Mesothelial cell of epicardium (in vitro differentiated cells): ENCODE data around the gene HLA-DQA1. TPM values are rescaled to one million over a fixed set of nuclear protein-coding genes. Genes with fewer than 3 reads are reported as not detected.

Experiments used
- DNase-seq, 2 experiments: peaks; one replicate each; pipeline ENCODE4 v3.0.0; 2021; ENCODE audit warnings: low spot score in 2 of 2; ENCODE audit not compliant: unreplicated experiment in 2 of 2
- H3K27ac Mint-ChIP-seq: 2 replicates; pipeline ENCODE4 v1.8.0; 2021; ENCODE audit warnings: mixed read lengths
- H3K27me3 Mint-ChIP-seq: 2 replicates; pipeline ENCODE4 v1.8.0; 2021; ENCODE audit warnings: low read depth, mixed read lengths
- H3K36me3 Mint-ChIP-seq: 2 replicates; pipeline ENCODE4 v1.8.0; 2021; ENCODE audit warnings: mixed read lengths
- H3K4me1 Mint-ChIP-seq: 2 replicates; pipeline ENCODE4 v1.8.0; 2021; ENCODE audit warnings: mixed read lengths
- H3K4me3 Mint-ChIP-seq: 2 replicates; pipeline ENCODE4 v1.8.0; 2021; ENCODE audit warnings: mild to moderate bottlenecking, moderate library complexity, mixed read lengths
- H3K9me3 Mint-ChIP-seq: 2 replicates; pipeline ENCODE4 v1.8.0; 2021; ENCODE audit warnings: mixed read lengths
- total RNA-seq: library from RNA; stranded (reverse); gene quantifications from 3 replicates; pipeline ENCODE4 v1.2.1, GENCODE V29; 2021
- TF ChIP-seq, protein P1 (sequence below): fragments of 200-600 bp; sonication (generic); IDR thresholded peaks from one replicate; pipeline ENCODE4 v1.5.0; 2021; ENCODE audit warnings: antibody characterized with exemption; ENCODE audit not compliant: unreplicated experiment

HLA-DQA1 gene
- total RNA-seq, 1 donor from 2014 or later, result not detected

DNA sequence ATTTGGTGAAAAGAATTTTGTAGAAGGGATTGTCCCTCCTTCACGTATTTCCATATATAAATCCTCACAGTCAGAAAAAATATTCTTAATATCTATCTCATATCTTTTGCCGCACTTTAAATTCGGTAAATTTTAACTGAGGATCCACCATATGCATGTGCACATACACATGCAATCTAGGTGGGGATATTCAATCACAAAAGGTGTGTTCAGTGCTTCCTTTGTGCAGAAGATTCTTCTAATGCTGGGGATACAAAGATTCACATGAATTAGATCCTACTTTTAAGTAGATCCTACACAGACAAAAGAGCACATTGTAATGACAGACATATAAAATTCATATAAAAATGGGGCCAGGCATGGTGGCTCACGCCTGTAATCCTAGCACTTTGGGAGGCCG, 34.0 kb upstream of the HLA-DQA1 start:
- H3K27ac Mint-ChIP-seq, result no peak overlapping the region
- no peak overlapping the region for H3K4me3 Mint-ChIP-seq
- TF ChIP-seq, protein P1, sequence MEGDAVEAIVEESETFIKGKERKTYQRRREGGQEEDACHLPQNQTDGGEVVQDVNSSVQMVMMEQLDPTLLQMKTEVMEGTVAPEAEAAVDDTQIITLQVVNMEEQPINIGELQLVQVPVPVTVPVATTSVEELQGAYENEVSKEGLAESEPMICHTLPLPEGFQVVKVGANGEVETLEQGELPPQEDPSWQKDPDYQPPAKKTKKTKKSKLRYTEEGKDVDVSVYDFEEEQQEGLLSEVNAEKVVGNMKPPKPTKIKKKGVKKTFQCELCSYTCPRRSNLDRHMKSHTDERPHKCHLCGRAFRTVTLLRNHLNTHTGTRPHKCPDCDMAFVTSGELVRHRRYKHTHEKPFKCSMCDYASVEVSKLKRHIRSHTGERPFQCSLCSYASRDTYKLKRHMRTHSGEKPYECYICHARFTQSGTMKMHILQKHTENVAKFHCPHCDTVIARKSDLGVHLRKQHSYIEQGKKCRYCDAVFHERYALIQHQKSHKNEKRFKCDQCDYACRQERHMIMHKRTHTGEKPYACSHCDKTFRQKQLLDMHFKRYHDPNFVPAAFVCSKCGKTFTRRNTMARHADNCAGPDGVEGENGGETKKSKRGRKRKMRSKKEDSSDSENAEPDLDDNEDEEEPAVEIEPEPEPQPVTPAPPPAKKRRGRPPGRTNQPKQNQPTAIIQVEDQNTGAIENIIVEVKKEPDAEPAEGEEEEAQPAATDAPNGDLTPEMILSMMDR, result no peak

GRCh38 chr6:32603888-32604287, 33.3 kb upstream of the HLA-DQA1 start:
- Mint-ChIP-seq H3K27me3 (no peaks in the 10 kb centered on the region), H3K9me3 (peaks cover 8% of the 10 kb centered on the region), H3K4me3 (no peak overlapping the region)

More for the DNA sequence above, 34.0 kb upstream of the HLA-DQA1 start:
- H3K27me3 Mint-ChIP-seq, result no peaks in the 10 kb centered on the region
- peaks cover 14% of the 10 kb centered on the region for H3K9me3 Mint-ChIP-seq
- no peak for DNase-seq
- H3K4me1 Mint-ChIP-seq, result no peaks in the 10 kb centered on the region
- no peaks in the 10 kb centered on the region for H3K36me3 Mint-ChIP-seq

DNA sequence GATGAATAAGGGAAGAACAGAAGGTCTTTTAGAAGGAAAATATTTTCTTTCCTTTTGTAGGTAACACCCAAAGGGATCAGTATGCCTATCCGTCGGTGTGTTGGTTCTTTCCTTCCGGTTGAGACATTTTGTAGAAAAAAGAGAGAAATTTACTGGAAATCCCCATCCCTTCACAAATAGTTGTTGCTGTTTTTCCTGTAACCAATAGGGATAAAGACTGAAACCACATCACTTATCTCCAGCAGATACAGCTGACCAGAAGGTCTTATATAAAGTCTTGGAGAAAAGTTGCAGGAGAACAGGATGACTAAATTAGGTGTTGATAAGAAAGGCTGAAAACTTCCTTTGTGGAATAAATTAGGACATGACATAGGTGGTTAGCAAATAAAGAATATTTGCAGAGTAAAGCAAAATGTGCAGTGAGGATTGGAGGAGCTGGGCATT, 32.8 kb upstream of the HLA-DQA1 start:
- Mint-ChIP-seq H3K4me3 (no peak overlapping the region), H3K27ac (peak overlapping the region; percentile 3), H3K36me3 (no peaks in the 10 kb centered on the region), H3K9me3 (peaks cover 5% of the 10 kb centered on the region), H3K27me3 (no peaks in the 10 kb centered on the region), H3K4me1 (no peaks in the 10 kb centered on the region)
- DNase-seq, result no peak
- TF ChIP-seq, protein P1, result no peak

More at GRCh38 chr6:32603888-32604287, 33.3 kb upstream of the HLA-DQA1 start:
- Mint-ChIP-seq H3K27ac (peak overlapping the region; percentile 3), H3K4me1 (no peaks in the 10 kb centered on the region), H3K36me3 (no peaks in the 10 kb centered on the region)
- TF ChIP-seq, protein P1, result no peak
- no peak for DNase-seq

DNA sequence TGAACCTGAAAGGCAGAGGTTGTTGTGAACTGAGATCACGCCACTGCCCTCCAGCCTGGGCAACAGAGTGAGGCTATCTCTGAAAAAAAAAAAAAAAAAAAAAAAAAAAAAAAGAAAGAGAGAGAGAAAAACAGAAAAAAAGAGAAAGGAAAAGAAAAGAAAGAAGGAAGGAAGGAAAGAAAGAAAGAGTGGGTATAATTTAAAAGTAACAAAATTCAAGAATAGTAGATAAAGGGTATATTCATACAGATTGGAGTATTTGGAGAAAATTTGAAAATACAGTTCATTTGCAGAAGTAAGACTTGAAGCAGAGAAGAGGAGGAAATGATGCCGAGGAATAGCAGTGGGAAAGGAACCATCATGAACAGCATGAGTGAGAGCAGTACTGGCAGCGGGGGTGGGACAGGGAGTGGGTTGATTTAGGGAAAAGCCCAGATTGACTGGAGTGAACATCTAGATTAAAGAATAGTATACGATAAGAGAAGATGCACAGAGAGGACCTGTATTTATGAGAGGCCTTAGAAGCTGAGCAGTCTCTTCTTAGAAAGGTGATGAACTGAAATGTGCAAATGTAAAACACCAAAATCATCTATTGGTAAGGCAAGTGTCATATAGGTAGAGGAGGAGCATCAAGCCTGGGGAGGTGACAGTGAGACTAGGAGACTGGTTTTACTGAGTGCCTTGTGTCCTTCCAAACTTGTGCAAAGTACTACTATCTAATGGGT, 29.8 kb upstream of the HLA-DQA1 start:
- TF ChIP-seq, protein P1, result no peak
- Mint-ChIP-seq H3K36me3 (no peaks in the 10 kb centered on the region), H3K9me3 (no peaks in the 10 kb centered on the region), H3K4me3 (no peak overlapping the region), H3K4me1 (no peaks in the 10 kb centered on the region), H3K27me3 (no peaks in the 10 kb centered on the region), H3K27ac (no peak overlapping the region)
- no peak for DNase-seq

- TF ChIP-seq, protein P1, result no peak
- Mint-ChIP-seq H3K9me3 (no peaks in the 10 kb centered on the region), H3K27ac (no peak overlapping the region), H3K27me3 (no peaks in the 10 kb centered on the region), H3K4me3 (no peak overlapping the region), H3K4me1 (no peaks in the 10 kb centered on the region), H3K36me3 (no peaks in the 10 kb centered on the region)
- no peak for DNase-seq
These were observed 29.3 kb upstream of the HLA-DQA1 start for GRCh38 chr6:32607988-32608298.
